ENCODE measurements around the gene CEP44.

GRCh38 chr4:174357321-174357720, 73.6 kb downstream of the CEP44 start:
- TF ChIP-seq CTCF (conservative IDR thresholded peaks at IDR 0.05; ENCODE audit: low read length) (no peak), EZH2phosphoT487 (IDR thresholded peaks at IDR 0.05; ENCODE audit: borderline replicate concordance, low read depth, low read length) (no peak)
